ENCODE data around the gene PBX4.

Gene PBX4

DNA sequence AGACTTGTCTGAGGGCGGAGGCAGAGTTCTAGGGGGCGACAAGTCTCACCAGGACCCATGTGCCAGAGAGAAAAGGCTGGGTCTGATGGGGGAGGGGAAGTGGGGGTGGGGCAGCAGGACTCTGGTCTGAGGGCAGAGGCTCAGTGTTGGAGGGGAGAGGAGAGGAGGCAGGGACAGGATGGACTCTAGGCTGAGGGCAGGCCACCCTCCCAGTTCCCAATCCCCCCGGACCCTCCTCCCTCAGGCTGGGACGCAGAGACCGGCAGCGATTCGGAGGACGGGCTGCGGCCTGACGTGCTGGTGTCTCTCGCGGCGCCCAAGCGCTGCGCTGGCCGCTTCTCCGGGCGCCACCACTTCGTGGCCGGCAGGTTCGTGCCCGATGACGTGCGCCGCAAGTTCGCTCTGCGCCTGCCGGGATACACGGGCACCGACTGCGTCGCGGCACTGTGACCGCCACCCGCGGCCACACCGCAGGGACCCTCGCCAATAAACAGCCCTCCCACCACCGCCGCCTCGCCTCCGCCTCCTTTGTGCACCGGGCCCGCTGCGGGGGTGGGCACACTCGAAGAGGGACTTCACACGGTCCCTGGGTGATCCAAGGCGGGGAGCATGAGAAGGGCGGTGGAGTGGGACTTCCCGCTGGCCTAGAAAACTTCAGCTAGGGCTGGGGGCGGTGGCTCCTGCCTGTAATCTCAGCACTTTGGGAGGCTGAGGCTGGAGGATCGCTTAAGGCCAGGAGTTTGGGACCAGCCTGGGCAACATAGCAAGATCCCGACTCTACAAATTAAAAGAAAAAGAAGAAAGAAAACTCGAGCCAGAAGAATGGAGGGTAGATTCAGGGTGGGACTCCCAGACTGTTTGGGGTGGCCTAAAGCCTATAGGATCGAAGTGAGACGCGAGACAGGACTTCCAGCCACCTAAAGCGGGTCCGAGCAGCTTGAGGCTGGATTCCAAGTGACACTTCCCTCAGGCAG lies 81.1 kb downstream of the PBX4 start:
- DNase-seq, result no peak

- no peak for DNase-seq
Measured at GRCh38 chr19:19535311-19536191, 82.9 kb downstream of the PBX4 start.

- no peak for DNase-seq
Measured at GRCh38 chr19:19534556-19535265, 83.8 kb downstream of the PBX4 start.

DNA sequence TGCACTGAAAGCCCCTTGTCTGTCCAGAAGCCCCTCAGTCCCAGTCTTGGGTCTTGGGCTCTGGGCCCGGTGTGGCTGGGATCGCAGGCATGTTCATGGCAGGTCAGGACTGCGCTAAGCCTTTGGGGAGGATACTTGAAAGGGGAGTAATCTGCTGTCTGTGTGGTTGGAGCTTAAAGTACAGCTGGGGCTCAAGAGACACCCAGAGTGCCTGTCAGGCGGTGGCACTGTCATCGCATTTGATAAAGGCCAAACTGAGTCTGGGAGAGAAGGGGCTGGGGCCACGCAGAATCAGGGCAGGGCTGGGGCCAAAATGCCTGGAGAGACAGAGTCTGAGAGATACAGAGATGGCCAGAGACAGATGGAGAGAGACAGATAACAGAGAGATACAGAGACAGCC lies 84.6 kb downstream of the PBX4 start:
- no peak for DNase-seq

- DNase-seq, result no peak
Measured at GRCh38 chr19:19532806-19533701, 85.4 kb downstream of the PBX4 start.

DNA sequence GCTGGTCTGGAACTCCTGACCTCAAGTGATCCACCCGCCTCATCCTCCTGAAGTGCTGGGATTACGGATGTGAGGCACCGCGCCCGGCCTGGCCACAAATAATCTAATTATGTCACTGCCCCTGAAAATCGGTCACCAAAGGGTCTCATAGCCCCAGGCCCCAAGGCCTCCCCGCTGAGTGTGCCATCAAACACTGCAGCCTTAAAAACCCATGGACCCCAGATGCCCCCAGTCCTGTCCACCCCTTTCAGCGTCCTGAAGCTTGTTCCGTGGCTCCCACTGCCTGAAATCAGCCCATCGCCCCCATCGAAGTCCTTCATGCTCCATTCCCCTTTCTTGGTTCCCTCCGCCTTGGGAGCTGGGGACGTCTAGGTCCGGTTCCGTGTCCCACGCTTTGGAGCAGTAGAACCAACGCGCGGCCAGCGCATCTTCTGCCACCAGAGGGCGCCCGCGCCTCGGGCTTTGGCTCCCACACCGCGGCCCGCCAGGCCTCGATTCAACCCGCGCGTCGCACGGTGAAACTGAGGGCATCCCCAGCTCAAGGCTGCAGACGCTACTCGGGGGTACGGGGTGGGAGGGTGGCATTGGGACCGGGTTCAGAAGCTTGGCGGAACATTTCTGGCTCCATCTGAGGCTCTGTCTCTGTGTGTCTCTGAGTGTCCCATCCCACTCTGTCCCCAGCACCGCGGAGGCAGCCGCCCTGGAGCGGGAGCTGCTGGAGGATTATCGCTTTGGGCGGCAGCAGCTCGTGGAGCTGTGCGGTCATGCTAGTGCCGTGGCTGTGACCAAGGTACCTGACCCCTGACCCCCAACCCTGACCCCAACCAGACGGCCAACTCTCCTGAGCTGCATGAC lies 86.3 kb downstream of the PBX4 start:
- peak; percentile 92 for DNase-seq

DNA sequence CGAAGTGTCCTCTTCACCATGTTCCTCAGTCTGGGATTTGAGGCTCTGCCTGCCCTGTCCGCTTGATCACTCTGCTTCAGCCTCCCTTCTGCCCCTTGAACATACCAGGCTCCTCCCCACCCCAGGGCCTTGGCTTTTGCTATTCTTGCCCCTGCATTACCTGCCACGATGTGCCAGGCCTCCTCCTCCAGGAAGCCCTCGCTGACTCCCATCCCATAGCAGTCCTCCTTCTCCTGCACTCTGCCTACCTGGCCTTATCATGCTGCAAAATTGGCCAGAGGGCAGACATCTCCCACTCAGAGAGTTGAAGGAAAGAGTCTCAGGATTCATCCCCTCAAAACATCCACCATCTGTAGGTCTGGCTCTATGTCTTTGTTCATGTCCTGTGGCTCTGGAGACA lies 87.6 kb downstream of the PBX4 start:
- DNase-seq, result no peak

- DNase-seq, result no peak
Measured at GRCh38 chr19:19530423-19530804, 88.1 kb downstream of the PBX4 start.

- no peak for DNase-seq
Measured at GRCh38 chr19:19529783-19530422, 88.6 kb downstream of the PBX4 start.

DNA sequence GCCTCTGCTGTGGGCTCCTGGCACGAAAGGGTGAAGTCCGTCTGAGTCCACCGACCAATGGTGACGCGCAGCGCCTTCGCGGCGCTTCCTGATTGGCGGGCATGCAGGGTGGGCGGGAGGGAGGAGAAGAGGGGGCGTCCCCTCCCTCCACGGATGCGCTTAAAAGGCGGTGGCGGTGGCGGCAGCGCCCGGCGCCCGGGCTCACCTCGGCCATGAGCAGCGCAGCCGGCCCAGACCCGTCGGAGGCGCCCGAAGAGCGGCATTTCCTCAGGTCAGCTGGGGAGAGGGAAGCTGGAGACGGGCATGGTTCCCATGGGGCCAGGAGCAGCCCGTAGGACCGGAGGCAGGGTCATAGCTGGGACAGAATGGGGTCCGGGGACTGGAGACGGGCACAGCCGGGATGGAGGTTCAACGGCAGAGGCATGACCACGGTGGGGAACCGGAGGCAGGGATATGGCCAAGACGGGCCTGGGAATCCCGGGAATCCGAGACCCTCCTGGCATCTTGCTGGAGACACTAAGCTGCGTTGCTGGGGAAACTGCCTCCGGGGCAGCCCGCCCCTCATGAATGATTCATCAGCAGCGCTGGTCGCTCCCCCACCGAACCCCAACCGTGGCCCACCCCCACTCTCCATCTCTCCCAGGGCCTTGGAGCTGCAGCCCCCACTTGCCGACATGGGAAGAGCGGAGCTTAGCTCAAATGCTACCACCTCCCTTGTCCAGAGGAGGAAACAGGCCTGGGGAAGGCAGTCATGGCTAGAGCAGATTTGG lies 89.6 kb downstream of the PBX4 start, which contains the start of gene YJEFN3:
Gene YJEFN3 (plus strand): TSS at position 191 of the 770 bp plus-strand sequence. CDS start 22 bp downstream, at position 213.
- DNase-seq, result no peak

DNA sequence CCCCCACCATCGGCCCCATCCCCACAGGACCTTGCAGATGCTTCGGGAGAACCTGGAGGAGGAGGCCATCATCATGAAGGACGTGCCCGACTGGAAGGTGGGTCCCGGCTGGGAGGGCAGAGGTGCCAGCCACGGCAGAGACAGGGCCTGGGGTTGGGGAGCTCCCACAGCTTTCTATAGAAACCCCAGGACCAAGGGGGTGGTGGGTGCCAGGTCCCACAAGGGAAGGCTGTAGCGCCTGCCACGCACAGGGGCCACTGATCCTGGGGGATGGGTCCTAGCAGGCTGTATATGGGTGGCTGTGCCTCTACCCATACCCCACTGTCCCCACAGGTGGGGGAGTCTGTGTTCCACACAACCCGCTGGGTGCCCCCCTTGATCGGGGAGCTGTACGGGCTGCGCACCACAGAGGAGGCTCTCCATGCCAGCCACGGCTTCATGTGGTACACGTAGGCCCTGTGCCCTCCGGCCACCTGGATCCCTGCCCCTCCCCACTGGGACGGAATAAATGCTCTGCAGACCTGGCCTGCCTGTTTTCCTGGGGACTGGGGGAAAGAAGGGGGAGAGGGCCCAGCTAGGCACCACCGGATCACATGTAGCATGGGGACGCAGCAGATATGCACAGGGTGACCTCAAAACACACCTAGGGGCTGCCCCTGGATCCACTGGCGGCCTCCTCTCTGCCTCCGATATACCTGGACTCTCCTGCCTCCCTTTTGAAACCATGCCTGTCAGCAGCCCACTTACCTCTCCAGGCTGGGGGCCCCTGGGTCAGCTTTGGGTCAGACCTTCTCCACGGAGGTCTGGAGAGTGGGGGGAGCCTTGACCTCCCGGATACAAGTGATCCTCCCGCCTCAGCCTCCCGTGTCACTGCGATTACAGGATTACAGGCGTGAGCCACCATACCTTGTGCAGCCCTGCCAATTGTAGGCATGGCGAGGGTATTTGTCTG lies 90.5 kb downstream of the PBX4 start:
- DNase-seq, result no peak

DNA sequence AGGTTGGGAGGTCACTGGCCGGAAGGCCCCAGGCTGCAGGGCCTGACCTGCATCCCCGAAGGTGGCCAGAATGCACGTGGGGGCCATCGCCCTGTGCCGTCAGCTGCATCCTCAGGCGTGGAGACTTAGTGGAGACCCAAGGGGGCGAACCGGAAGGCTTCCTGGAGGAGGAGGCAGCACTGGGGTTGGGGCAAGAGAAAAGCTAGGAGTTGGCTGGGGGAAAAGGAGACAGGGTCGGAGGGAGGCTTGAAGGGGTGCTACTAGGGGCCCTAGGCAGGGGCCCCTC lies 91.2 kb downstream of the PBX4 start:
- DNase-seq, result no peak

DNA sequence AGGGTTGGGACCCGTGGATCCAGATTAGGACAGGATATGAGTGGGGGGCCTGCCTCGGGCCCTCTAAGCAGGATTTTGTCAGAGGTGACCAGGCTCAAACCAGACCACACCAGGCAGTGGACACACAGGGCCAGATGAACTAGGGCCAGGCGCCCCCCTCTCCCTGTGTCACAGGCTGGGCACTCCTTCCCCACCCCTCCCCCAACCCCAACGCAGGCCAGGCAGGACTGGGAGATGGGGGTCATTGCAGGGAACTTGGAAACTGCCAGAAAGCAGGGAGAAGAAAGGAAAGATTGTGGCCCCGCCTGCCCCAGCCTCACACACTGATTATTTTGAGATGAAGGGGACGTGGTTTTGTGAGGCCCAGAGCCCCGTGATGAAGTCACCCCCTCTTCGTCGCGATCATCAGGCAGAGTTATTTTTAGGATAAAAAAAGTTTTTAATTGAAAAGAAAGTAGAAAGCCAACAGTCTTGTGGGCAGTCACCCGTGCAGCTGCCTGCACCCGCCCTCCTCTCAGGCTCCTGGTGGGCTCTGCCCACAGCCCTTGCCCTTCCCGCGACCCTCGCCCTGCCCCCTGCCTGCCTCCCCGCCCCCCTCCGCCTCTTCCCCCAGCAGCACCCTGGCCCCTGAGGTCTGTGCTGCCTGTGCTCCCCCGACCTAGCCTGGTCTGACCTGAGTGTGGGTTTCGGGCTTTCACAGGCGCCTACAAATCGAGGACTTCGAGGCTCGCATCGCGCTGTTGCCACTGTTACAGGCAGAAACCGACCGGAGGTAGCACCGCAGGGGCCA lies 91.7 kb downstream of the PBX4 start:
- no peak for DNase-seq

- no peak for DNase-seq
Measured at GRCh38 chr19:19525611-19526380, 92.7 kb downstream of the PBX4 start.

DNA sequence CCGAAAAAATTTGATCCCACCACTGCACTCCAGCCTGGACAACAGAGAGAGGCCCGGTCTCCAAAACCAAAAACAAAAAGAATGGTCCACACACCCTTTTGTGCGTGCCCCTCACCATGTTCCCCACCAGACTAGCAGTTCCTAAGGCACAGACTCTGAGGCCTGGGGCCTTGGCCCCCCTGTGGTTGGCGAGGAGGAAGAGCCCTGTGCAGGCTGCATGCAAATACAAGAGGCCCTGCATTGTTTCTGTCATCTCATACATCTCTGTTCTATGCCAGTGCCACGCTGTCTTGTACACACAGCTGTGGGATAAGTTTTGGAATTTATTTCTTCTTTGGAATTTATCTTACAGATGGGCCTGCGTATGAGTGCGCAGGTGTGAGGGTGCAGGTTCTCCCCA lies 94.4 kb downstream of the PBX4 start:
- no peak for DNase-seq

- DNase-seq, result no peak
Measured at GRCh38 chr19:19523177-19523576, 95.3 kb downstream of the PBX4 start.

- no peak for DNase-seq
Measured at GRCh38 chr19:19520989-19521388, 97.5 kb downstream of the PBX4 start.

Data from stimulated activated CD4-positive, alpha-beta T cell treated with anti-CD3 and anti-CD28 coated beads, Interleukin-2, amount 100 ng/mL, for 24 hours (primary cell).